Uterus (tissue), 2 donors: Measurements from ENCODE around the gene F2RL2.

Source experiments
- CTCF ChIP-seq, 4 experiments: fragments of 200-600 bp in 2 of 4; fragments of 450-650 bp in 2 of 4; sonication (generic) in 2 of 4; IDR thresholded peaks; one replicate each; pipeline ENCODE4 v1.5.1; 2016 to 2019; ENCODE audit warnings: antibody characterized with exemption in 4 of 4, mild to moderate bottlenecking in 2 of 4, moderate library complexity in 1 of 4
- POLR2A ChIP-seq, 2 donors: fragments of 450-650 bp; IDR thresholded peaks; one replicate each; pipeline ENCODE4 v1.6.1; 2016; ENCODE audit warnings: antibody characterized with exemption in 2 of 2, mild to moderate bottlenecking in 1 of 2, moderate library complexity in 1 of 2

- no peak for TF ChIP-seq POLR2A (IDR thresholded peaks at IDR 0.05)
- TF ChIP-seq CTCF (IDR thresholded peaks at IDR 0.05): no peak
Measured at GRCh38 chr5:76595755-76596481, 27.3 kb downstream of the F2RL2 start.
